Measurements from ENCODE around the gene SYTL2.
"Not testable (repeated sequence)": the region's sequence is repeated elsewhere in the genome, so short reads cannot be mapped to it uniquely, and the experiment has no call there.

DNA sequence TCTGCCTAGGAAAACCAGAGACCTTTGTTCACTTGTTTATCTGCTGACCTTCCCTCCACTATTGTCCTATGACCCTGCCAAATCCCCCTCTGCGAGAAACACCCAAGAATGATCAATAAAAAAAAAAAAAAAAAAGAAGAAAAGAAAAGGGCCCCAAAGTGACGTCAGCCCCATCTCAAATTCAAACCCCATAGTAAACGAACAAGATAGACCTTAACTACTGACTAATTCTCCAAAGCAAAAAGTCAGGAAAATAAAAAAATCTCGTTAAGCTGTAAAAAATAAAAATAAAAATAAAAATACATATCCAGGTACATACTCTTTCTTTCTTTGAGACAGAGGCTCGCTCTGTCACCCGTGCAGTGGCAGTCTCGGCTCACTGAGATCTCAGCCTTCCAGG, 42.6 kb upstream of the SYTL2 start:
- not testable (repeated sequence) for TF ChIP-seq CTCF (IDR thresholded peaks at IDR 0.05; ENCODE audit: low read depth, low read length); EZH2phosphoT487 (IDR thresholded peaks at IDR 0.05; ENCODE audit: low read depth)

All from OCI-LY3 (cell line).